Activated CD4-positive, alpha-beta T cell treated with anti-CD3 and anti-CD28 coated beads, Interleukin-2, amount 10 ng/mL, durations not matched to agents 24 days and 14 days (primary cell): Measurements from ENCODE around the gene PTGES3. TPM values are rescaled to one million over a fixed set of nuclear protein-coding genes. Genes with fewer than 3 reads are reported as not detected.
A peak's percentile ranks its signal among the peaks of the same experiment; 100 is the strongest.
"Not testable (repeated sequence)": the region's sequence is repeated elsewhere in the genome, so short reads cannot be mapped to it uniquely, and the experiment has no call there.

ENCODE experiments used
- DNase-seq: peaks from one replicate; pipeline ENCODE4 v3.0.0; 2022
- H3K27ac Mint-ChIP-seq: one replicate; pipeline ENCODE4 v1.8.0; 2022; ENCODE audit warnings: mild to moderate bottlenecking, mixed read lengths
- H3K27me3 Mint-ChIP-seq: one replicate; pipeline ENCODE4 v1.8.0; 2022; ENCODE audit warnings: mixed read lengths
- H3K36me3 Mint-ChIP-seq: one replicate; pipeline ENCODE4 v1.8.0; 2022; ENCODE audit warnings: low read depth, mild to moderate bottlenecking, mixed read lengths
- H3K4me1 Mint-ChIP-seq: one replicate; pipeline ENCODE4 v1.8.0; 2021; ENCODE audit warnings: mixed read lengths
- H3K4me3 Mint-ChIP-seq: one replicate; pipeline ENCODE4 v1.8.0; 2022; ENCODE audit warnings: mild to moderate bottlenecking, moderate library complexity, mixed read lengths
- H3K9me3 Mint-ChIP-seq: one replicate; pipeline ENCODE4 v1.8.0; 2021; ENCODE audit warnings: mixed read lengths
- intact Hi-C: fragments of 100-400 bp; cut with micrococcal nuclease; formaldehyde crosslinking; loops from one replicate; pipeline ENCODE4 v1.15.1; 2023
- total RNA-seq: library from RNA; stranded (reverse); gene quantifications from 2 replicates; pipeline ENCODE4 v1.2.3, GENCODE V29; 2022

PTGES3 gene
- total RNA-seq, 1 donor from 2014 or later, result 357 TPM

DNA sequence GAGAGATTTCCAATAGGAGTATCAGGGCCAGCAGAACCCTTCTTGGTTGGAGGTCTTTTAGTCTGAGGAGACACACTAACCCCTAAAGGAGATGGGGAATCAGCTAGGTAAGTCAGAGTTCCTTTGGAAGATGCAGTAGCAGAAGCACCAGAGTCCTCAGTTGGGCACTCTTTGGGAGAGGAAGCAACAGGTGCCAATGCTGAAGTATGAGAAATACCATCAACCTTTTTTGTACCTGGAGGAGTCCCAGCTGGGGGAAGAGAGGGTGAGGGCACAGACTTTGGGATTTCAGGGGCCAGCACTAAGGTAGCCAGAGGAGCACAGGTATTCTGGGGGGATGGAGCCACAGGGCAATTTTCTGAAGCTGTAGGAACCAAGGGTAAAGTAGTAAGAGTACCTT, 31.0 kb upstream of the PTGES3 start:
- Mint-ChIP-seq H3K4me3 (peak overlapping the region; percentile 6), H3K27ac (peak overlapping the region; percentile 72), H3K27me3 (no peaks in the 10 kb centered on the region), H3K36me3 (peaks cover 85% of the 10 kb centered on the region), H3K9me3 (no peaks in the 10 kb centered on the region), H3K4me1 (peaks cover 74% of the 10 kb centered on the region)
- DNase-seq, result no peak
- intact Hi-C loops, result no loop called here

DNA sequence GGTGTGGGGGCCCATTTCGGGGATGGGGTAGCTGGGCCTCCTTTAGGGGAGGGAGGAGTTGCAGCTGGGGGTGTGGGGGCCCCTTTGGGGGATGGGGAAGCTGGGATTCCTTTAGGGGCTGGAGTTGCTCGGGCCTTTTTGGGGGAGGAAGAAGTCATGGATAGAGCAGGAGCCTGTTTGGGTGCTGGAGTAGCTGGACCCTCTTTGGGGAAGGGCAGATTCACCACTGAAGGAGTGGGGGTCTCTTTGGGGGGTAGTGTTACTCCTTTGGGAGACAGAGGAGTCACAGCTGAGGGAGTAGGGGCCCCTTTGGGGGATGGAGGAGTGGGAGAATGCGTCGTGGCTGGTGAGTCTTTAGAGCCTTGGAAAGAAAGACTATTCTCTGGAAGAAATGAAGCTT, 30.6 kb upstream of the PTGES3 start:
- H3K27ac Mint-ChIP-seq, result peak overlapping the region; percentile 72
- H3K36me3 Mint-ChIP-seq, result peaks cover 85% of the 10 kb centered on the region
- no peak for DNase-seq
- no peaks in the 10 kb centered on the region for H3K9me3 Mint-ChIP-seq
- H3K4me1 Mint-ChIP-seq, result peaks cover 71% of the 10 kb centered on the region
- no peaks in the 10 kb centered on the region for H3K27me3 Mint-ChIP-seq
- intact Hi-C loops, result no loop called here
- peak overlapping the region; percentile 6 for H3K4me3 Mint-ChIP-seq

DNA sequence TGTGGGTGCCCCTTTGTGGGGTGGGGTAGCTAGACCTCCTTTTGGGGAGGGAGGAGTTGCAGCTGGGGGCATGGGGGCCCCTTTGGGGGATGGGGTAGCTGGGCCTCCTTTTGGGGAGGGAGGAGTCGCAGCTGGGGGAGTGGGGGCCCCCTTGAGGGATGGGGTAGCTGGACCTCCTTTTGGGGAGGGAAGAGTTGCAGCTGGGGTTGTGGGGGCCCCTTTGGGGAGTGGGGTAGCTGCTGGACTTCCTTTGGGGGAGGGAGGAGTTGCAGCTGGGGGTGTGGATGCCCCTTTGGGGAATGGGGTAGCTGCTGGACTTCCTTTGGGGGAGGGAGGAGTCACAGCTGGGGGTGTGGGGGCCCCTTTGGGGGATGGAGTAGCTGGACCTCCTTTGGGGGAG, 30.1 kb upstream of the PTGES3 start:
- Mint-ChIP-seq H3K4me1 (peaks cover 68% of the 10 kb centered on the region), H3K27me3 (no peaks in the 10 kb centered on the region), H3K27ac (no peak overlapping the region), H3K9me3 (no peaks in the 10 kb centered on the region), H3K36me3 (peaks cover 86% of the 10 kb centered on the region), H3K4me3 (no peak overlapping the region)
- intact Hi-C loops, result no loop called here
- no peak for DNase-seq

DNA sequence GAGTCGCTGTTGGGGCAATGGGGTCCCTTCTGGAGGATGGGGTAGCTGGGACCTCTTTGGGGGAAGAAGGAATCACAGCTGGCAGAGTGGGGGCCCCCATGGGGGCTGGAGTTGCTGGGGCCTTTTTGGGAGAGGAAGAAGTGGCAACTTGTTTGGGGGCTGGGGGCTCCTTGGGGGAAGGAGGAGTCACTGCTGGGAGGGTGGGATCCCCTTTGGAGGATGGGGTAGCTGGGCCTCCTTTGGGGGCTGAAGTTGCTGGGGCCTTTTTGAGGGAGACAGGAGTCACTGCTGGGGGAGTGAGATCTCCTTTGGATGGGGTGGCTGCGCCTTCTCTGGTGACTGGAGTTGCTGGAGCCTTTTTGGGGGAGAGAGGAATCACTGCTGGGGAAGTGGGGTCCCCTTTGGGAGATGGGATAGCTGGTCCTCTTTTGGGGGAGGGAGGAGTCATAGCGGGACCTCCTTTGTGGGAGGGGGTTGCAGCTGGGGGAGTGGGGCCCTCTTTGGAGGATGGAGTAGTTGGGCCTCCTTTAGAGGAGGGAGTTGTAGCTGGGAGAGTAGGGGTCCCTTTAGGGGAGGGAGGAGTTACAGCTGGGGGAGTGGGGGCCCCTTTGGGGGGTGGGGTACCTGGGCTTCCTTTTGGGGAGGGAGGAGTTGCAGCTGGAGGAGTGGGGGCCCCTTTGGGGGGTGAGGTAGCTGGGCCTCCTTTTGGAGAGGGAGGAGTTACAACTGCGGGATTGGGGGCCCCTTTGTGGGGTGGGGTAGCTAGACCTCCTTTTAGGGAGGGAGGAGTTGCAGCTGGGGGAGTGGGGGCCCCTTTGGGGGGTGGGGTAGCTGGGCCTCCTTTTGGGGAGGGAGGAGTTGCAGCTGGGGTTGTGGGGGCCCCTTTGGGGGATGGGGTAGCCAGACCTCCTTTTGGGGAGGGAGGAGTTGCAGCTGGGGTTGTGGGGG, 29.1 kb upstream of the PTGES3 start:
- H3K9me3 Mint-ChIP-seq, result no peaks in the 10 kb centered on the region
- H3K27ac Mint-ChIP-seq, result peak overlapping the region; percentile 81
- H3K4me1 Mint-ChIP-seq, result peaks cover 65% of the 10 kb centered on the region
- intact Hi-C loops, result no loop called here
- no peaks in the 10 kb centered on the region for H3K27me3 Mint-ChIP-seq
- no peak for DNase-seq
- H3K36me3 Mint-ChIP-seq, result peaks cover 86% of the 10 kb centered on the region
- H3K4me3 Mint-ChIP-seq, result no peak overlapping the region

DNA sequence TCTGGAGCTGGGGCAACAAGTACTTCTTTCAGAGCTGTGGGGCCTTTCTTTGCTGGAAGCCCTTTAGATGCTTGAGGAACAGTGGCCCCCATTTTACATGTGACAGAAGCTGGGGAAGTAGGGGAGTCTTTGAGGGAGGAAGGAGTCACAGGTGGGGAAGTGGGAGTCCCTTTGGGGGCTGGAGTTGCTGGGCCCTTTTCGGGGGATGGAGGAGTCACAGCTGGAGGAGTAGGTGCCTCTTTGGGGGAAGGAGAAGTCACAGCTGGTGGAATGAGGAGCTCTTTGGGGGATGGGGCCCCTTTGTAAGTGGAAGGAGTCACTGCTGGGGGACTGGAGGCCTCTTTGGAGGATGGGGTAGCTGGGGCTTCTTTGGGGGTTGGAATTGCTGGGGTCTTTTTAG, 28.4 kb upstream of the PTGES3 start:
- no peaks in the 10 kb centered on the region for H3K9me3 Mint-ChIP-seq
- H3K27ac Mint-ChIP-seq, result peak overlapping the region; percentile 81
- intact Hi-C loops, result no loop called here
- no peaks in the 10 kb centered on the region for H3K27me3 Mint-ChIP-seq
- DNase-seq, result no peak
- H3K4me1 Mint-ChIP-seq, result peaks cover 57% of the 10 kb centered on the region
- H3K36me3 Mint-ChIP-seq, result peaks cover 83% of the 10 kb centered on the region
- H3K4me3 Mint-ChIP-seq, result peak overlapping the region; percentile 39

DNA sequence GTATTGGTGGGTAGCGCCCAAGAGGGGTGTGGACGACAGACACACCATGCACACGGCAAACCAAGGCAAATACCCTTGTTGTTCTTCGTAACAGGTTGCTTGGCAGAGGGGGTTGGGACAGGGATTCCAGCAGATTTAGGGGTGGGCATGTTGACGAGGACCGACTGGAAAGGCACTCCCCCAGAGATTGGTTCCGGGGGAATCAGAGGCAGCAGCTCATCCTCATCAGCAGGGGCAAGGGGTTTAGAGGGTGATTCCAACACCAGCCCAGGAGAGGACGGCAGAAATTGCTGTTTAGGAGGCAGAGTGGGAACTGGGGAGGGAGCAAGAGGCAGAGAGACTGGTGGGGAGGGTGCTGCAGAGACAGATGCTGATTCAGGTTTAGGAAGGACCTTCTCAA, 27.7 kb upstream of the PTGES3 start:
- intact Hi-C loops, result no loop called here

DNA sequence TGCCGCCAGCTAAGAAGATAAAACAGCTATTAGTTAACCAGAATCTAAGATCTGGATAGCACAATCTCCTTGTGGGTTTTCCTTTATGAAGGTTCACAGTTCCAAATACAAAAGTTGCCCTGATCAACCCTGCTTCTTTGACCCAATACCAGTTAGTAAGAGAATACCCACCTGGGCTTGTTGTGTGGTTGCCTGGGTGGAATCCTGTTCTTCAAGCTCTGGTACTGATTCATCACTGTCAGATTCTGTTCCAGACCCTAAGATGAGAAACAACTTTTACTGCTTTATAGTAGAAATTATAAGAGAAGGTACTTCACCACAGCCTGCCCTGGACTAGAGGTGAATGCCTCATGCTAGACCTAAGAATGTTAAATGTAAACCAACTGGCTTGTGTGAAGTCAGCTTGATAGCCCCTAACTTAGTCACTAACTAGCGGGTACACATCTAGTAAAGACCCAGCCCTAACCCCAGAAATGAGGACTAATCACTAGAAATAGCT, 26.4 kb upstream of the PTGES3 start:
- Mint-ChIP-seq H3K27ac (no peak overlapping the region), H3K4me1 (peaks cover 37% of the 10 kb centered on the region), H3K36me3 (peaks cover 70% of the 10 kb centered on the region)

More for the DNA sequence above, 27.7 kb upstream of the PTGES3 start:
- Mint-ChIP-seq H3K9me3 (no peaks in the 10 kb centered on the region), H3K36me3 (peaks cover 83% of the 10 kb centered on the region), H3K27ac (peak overlapping the region; percentile 25), H3K4me3 (no peak overlapping the region), H3K4me1 (peaks cover 51% of the 10 kb centered on the region), H3K27me3 (no peaks in the 10 kb centered on the region)
- no peak for DNase-seq

DNA sequence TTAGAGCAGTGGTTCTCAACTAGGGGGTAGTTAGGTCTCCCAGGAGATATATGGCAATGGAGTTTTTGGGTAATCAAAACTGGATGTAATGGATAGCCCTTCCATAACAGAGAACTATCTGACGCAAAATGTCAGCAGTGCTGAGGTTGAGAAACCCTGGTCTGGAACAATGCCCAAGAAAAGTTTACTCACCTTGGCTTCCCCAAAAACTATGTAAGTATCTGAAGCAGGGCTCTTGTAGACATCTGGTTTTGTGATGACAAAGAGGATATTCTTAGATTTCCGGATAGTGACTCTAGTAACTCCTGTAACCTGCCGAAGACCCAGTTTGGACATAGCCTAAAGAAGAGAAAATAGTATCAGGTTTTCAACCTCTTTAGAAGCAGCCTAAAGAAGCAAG, 25.3 kb upstream of the PTGES3 start:
- H3K27me3 Mint-ChIP-seq, result no peaks in the 10 kb centered on the region
- intact Hi-C loops, result no loop called here
- H3K36me3 Mint-ChIP-seq, result peaks cover 61% of the 10 kb centered on the region
- no peak overlapping the region for H3K4me3 Mint-ChIP-seq
- no peaks in the 10 kb centered on the region for H3K9me3 Mint-ChIP-seq
- DNase-seq, result no peak
- H3K27ac Mint-ChIP-seq, result no peak overlapping the region
- H3K4me1 Mint-ChIP-seq, result peaks cover 28% of the 10 kb centered on the region

More for the DNA sequence above, 26.4 kb upstream of the PTGES3 start:
- intact Hi-C loops, result no loop called here
- Mint-ChIP-seq H3K27me3 (no peaks in the 10 kb centered on the region), H3K4me3 (no peak overlapping the region), H3K9me3 (no peaks in the 10 kb centered on the region)
- DNase-seq, result no peak

DNA sequence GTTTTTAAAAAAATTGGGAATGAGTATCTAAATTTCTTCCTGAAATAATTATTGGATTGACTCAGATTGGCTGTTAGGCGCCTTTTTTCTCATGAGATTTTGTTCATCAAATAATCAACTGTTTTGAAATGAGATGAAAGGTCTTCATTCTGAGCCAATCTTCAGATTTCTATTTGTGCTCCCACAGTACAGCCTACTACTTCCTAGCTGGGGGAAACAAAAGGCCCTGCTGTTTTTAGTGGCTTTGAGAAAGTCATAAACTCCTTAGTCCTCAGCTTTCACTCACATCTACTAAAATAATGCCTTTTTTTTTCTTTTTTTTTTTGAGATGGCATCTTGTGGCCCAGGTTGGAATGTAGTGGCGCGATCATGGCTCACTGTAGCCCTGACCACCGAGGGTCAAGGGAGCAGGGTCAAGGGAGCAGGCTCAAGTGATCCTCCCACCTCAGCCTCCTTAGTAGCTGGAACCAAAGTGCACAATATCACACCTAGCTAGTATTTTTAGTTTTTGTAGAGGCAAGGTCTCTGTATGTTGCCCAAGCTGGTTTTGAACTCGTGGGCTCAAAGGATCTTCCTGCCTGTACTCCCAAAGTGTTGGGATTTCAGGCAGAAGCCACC, 21.8 kb upstream of the PTGES3 start:
- Mint-ChIP-seq H3K4me3 (no peak overlapping the region), H3K4me1 (peaks cover 6% of the 10 kb centered on the region), H3K27ac (peak overlapping the region; percentile 43), H3K36me3 (peaks cover 37% of the 10 kb centered on the region), H3K27me3 (no peaks in the 10 kb centered on the region), H3K9me3 (no peaks in the 10 kb centered on the region)
- DNase-seq, result no peak
- intact Hi-C loops, result no loop called here

DNA sequence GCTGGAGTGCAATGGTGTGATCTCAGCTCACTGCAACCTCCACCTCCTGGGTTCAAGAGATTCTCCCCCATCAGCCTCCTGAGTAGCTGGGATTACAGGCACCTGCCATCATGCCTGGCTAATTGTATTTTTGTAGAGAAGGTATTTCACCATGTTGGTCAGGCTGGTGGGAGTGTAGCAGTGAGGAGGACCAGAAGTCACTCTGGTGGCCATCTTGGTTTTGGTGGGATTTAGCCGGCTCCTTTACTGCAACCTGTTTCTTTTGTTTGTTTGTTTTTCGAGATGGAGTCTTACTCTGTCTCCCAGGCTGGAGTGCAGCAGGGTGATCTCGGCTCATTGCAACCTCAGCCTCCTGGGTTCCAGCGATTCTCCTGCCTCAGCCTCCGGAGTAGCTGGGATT, 16.4 kb upstream of the PTGES3 start:
- H3K4me1 Mint-ChIP-seq, DNase-seq, H3K4me3 Mint-ChIP-seq, H3K27me3 Mint-ChIP-seq, H3K9me3 Mint-ChIP-seq, intact Hi-C loops, H3K27ac Mint-ChIP-seq, H3K36me3 Mint-ChIP-seq: not testable (repeated sequence)

DNA sequence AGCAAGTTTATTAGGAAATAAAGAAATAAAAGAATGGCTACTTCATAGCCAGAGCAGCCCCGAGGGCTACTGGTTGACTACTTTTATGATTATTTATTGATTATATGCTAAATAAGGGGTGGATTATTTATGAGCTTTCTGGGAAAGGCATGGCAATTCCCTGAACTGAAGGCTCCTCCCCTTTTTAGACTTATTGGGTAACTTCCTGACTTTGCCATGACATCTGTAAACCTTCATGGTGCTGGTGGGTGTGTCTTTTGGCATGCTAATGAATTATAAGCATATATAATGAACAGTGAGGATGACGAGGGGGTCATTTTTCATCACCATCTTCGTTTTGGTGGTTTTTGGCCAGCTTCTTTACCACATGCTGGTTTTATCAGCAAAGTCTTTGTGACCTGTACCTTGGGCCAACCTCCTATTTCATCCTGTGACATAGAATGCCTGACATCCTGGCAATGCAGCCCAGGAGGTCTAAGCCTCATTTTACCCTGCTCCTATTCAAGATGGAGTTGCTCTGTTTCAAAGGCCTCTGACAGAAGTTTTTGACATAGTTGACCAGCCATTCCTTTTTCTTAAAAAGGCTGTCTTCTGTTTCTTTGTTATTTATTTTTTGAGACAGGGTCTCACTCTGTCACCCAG, 11.1 kb upstream of the PTGES3 start:
- no peak overlapping the region for H3K27ac Mint-ChIP-seq
- DNase-seq, result no peak
- peaks cover 4% of the 10 kb centered on the region for H3K4me1 Mint-ChIP-seq
- H3K4me3 Mint-ChIP-seq, result no peak overlapping the region
- H3K9me3 Mint-ChIP-seq, result no peaks in the 10 kb centered on the region
- H3K27me3 Mint-ChIP-seq, result peaks cover 2% of the 10 kb centered on the region
- H3K36me3 Mint-ChIP-seq, result no peaks in the 10 kb centered on the region
- intact Hi-C loops, result no loop called here

DNA sequence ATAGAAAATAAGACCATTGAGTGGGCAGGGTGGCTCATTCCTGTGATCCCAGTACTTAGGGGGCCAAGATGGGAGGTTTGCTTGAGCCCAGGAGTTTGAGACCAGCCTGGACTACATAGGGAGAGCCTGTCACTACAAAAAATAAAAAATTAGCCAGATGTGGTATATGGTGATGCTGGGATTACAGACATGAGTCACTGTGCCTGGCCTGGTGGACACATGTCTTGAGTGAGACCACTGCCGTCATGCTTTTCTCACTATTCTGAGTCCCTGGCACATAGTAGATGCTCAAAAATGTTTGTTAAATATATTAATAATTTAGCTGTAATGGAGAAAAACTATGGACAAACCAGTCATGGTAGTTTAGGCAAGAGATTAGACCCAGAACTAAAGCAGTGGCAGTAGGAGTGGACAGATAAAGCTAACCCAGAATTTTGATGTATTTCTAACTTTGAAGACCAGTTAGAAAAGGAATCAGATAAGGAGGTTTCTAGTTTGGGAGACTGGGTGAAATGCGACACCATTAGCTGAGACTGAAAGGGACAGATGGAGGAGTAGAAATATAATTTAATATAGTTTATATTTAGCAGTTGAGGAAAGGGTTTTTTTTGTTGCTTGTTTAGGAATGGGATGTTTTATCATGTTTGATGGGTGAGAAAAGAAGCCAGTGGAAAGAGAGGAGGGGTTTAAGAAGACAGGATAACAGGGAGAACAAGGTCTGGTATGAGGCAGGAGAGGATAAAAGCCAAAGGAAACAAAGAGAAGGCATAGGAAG, 7.4 kb upstream of the PTGES3 start:
- Mint-ChIP-seq H3K27me3 (no peaks in the 10 kb centered on the region), H3K27ac (peak overlapping the region; percentile 30), H3K4me1 (no peaks in the 10 kb centered on the region), H3K9me3 (no peaks in the 10 kb centered on the region), H3K36me3 (no peaks in the 10 kb centered on the region), H3K4me3 (no peak overlapping the region)
- intact Hi-C loops, result no loop called here
- DNase-seq, result no peak

DNA sequence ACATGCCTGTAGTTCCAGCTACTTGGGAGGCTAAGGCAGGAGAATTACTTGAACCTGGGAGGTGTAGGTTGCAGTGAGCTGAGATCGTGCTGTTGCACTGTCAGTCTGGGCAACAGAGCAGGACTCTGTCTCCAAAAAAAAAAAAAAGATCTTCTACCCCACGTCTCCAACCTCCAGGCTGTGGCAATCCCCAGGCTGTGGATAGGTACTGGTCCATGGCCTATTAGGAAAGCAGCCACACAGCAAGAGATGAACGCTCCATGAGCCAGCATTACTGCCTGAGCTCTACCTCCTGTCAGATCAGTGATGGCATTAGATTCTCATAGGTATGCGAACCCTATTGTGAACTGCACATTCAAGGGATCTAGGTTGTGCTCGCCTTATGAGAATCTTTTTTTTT, 6.1 kb upstream of the PTGES3 start:
- Mint-ChIP-seq H3K36me3 (no peaks in the 10 kb centered on the region), H3K9me3 (no peaks in the 10 kb centered on the region), H3K4me3 (no peak overlapping the region), H3K27me3 (no peaks in the 10 kb centered on the region), H3K27ac (no peak overlapping the region), H3K4me1 (peaks cover 2% of the 10 kb centered on the region)
- intact Hi-C loops, result no loop called here
- DNase-seq, result no peak
